BLaER1 (cell line): ENCODE measurements around the gene GOLGA6L10.
"Not testable (repeated sequence)": the region's sequence is repeated elsewhere in the genome, so short reads cannot be mapped to it uniquely, and the experiment has no call there.

Source experiments
- H3K27ac ChIP-seq: shearing (Covaris generic); formaldehyde crosslinking; 2 replicates; pipeline ENCODE4 v1.8.1; 2022
- H3K27me3 ChIP-seq: shearing (Covaris generic); formaldehyde crosslinking; 2 replicates; pipeline ENCODE4 v1.8.1; 2022
- H3K36me3 ChIP-seq: shearing (Covaris generic); formaldehyde crosslinking; 2 replicates; pipeline ENCODE4 v1.8.1; 2022
- H3K4me1 ChIP-seq: shearing (Covaris generic); formaldehyde crosslinking; 2 replicates; pipeline ENCODE4 v1.8.1; 2022
- H3K4me2 ChIP-seq: shearing (Covaris generic); formaldehyde crosslinking; 2 replicates; pipeline ENCODE4 v1.8.1; 2022
- H3K4me3 ChIP-seq: shearing (Covaris generic); formaldehyde crosslinking; 2 replicates; pipeline ENCODE4 v1.8.1; 2022
- H3K9ac ChIP-seq: shearing (Covaris generic); formaldehyde crosslinking; 2 replicates; pipeline ENCODE4 v1.8.1; 2022
- H3K9me3 ChIP-seq: shearing (Covaris generic); formaldehyde crosslinking; 2 replicates; pipeline ENCODE4 v1.8.1; 2022
- H4K20me1 ChIP-seq: shearing (Covaris generic); formaldehyde crosslinking; 2 replicates; pipeline ENCODE4 v1.8.1; 2022
- Cebpa-rat ChIP-seq: shearing (Covaris generic); IDR thresholded peaks from 2 replicates; pipeline ENCODE4 v1.8.1; 2022

Gene GOLGA6L10

GRCh38 chr15:82301296-82302016 lies 47.8 kb downstream of the GOLGA6L10 start:
- no peak for TF ChIP-seq Cebpa-rat
- Histone ChIP-seq H3K9ac (no peak overlapping the region), H4K20me1 (no peaks in the 10 kb centered on the region), H3K9me3 (no peaks in the 10 kb centered on the region), H3K4me2 (no peak overlapping the region), H3K27me3 (0 out of 2 replicates have a peak, but pooled peaks cover 5% of the 10 kb centered on the region), H3K36me3 (no peaks in the 10 kb centered on the region), H3K4me3 (no peak overlapping the region), H3K4me1 (no peaks in the 10 kb centered on the region), H3K27ac (no peak overlapping the region)

- TF ChIP-seq Cebpa-rat = no peak
- 0 out of 2 replicates have a peak, but pooled peaks cover 5% of the 10 kb centered on the region for H3K27me3 ChIP-seq
- no peaks in the 10 kb centered on the region for H3K9me3 ChIP-seq
- no peak overlapping the region for H3K27ac ChIP-seq
- H3K9ac ChIP-seq = no peak overlapping the region
- no peak overlapping the region for H3K4me3 ChIP-seq
- H4K20me1 ChIP-seq = no peaks in the 10 kb centered on the region
- H3K4me2 ChIP-seq = no peak overlapping the region
- no peaks in the 10 kb centered on the region for H3K4me1 ChIP-seq
- H3K36me3 ChIP-seq = no peaks in the 10 kb centered on the region
Measured at GRCh38 chr15:82300883-82301282, 48.4 kb downstream of the GOLGA6L10 start.

- H3K4me1 ChIP-seq, H3K9me3 ChIP-seq, H3K36me3 ChIP-seq, H3K27ac ChIP-seq, H3K9ac ChIP-seq, H3K4me2 ChIP-seq, H4K20me1 ChIP-seq, H3K4me3 ChIP-seq, H3K27me3 ChIP-seq: not testable (repeated sequence)
Measured at GRCh38 chr15:82300326-82300725, 48.9 kb downstream of the GOLGA6L10 start.

- not testable (repeated sequence) for H3K9ac ChIP-seq, H3K4me1 ChIP-seq, H3K27ac ChIP-seq, H3K9me3 ChIP-seq, H3K4me2 ChIP-seq, H3K27me3 ChIP-seq, H4K20me1 ChIP-seq, H3K4me3 ChIP-seq, H3K36me3 ChIP-seq
Measured at GRCh38 chr15:82299511-82299914, 49.8 kb downstream of the GOLGA6L10 start.

DNA sequence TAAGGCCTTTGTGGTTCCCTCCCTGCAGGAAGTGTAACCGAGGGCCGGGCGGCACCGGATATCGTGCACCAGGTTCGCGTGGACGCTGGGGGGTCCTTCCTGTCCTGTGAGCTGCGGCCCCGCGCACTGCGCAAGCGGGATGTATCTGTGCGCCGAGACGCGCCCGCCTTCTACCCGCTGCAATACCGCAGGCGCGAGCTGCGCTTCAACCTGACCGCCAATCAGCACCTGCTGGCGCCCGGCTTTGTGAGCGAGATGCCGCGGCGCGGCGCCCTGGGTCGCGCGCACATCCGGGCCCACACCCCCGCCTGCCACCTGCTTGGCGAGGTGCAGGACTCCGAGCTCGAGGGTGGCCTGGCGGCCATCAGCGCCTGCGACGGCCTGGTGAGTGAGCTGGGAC lies 50.8 kb downstream of the GOLGA6L10 start:
- no peak overlapping the region for H3K4me2 ChIP-seq
- H3K27ac ChIP-seq = no peak overlapping the region
- no peaks in the 10 kb centered on the region for H4K20me1 ChIP-seq

DNA sequence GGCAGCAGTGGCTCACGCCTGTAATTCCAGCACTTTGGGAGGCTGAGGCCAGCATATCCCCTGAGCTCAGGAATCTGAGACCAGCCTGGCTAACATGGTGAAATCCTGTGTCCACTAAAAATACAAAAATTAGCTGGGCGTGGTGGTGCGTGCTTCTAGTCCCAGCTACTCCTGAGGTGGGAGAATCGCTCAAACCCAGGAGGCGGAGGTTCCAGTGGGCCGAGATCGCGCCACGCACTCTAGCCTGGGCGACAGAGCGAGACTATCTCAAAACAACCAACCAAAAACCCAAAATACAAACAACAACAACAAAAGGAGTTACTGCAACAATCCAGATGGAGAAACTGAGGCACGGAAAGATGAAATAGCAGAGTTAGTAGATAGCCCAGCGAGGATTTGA lies 51.2 kb downstream of the GOLGA6L10 start:
- no peaks in the 10 kb centered on the region for H3K4me1 ChIP-seq
- no peaks in the 10 kb centered on the region for H3K36me3 ChIP-seq
- no peak overlapping the region for H3K4me3 ChIP-seq
- H3K27ac ChIP-seq = no peak overlapping the region
- H3K9me3 ChIP-seq = no peaks in the 10 kb centered on the region
- no peak for TF ChIP-seq Cebpa-rat
- H4K20me1 ChIP-seq = no peaks in the 10 kb centered on the region
- H3K9ac ChIP-seq = no peak overlapping the region
- H3K4me2 ChIP-seq = no peak overlapping the region
- 0 out of 2 replicates have a peak, but pooled peaks cover 5% of the 10 kb centered on the region for H3K27me3 ChIP-seq

More for the DNA sequence above, 50.8 kb downstream of the GOLGA6L10 start:
- Histone ChIP-seq H3K4me1 (no peaks in the 10 kb centered on the region), H3K9me3 (no peaks in the 10 kb centered on the region), H3K4me3 (no peak overlapping the region), H3K9ac (no peak overlapping the region), H3K27me3 (0 out of 2 replicates have a peak, but pooled peaks cover 5% of the 10 kb centered on the region), H3K36me3 (no peaks in the 10 kb centered on the region)
- no peak for TF ChIP-seq Cebpa-rat

- Histone ChIP-seq H3K27me3 (0 out of 2 replicates have a peak, but pooled peaks cover 5% of the 10 kb centered on the region), H4K20me1 (no peaks in the 10 kb centered on the region), H3K27ac (no peak overlapping the region), H3K9ac (no peak overlapping the region), H3K4me2 (no peak overlapping the region), H3K9me3 (no peaks in the 10 kb centered on the region), H3K36me3 (no peaks in the 10 kb centered on the region), H3K4me1 (no peaks in the 10 kb centered on the region), H3K4me3 (no peak overlapping the region)
- TF ChIP-seq Cebpa-rat = no peak
Measured at GRCh38 chr15:82297546-82297945, 51.7 kb downstream of the GOLGA6L10 start.

- H3K9ac ChIP-seq = no peak overlapping the region
- no peak for TF ChIP-seq Cebpa-rat
- H3K4me2 ChIP-seq = no peak overlapping the region
- 0 out of 2 replicates have a peak, but pooled peaks cover 5% of the 10 kb centered on the region for H3K27me3 ChIP-seq
- H4K20me1 ChIP-seq = no peaks in the 10 kb centered on the region
- H3K36me3 ChIP-seq = no peaks in the 10 kb centered on the region
- H3K4me1 ChIP-seq = no peaks in the 10 kb centered on the region
- H3K9me3 ChIP-seq = peaks cover 2% of the 10 kb centered on the region; the same call in 1 of the 2 replicates
- H3K27ac ChIP-seq = no peak overlapping the region
- no peak overlapping the region for H3K4me3 ChIP-seq
Measured at GRCh38 chr15:82294061-82294690, 55.1 kb downstream of the GOLGA6L10 start.

GRCh38 chr15:82292271-82292670 lies 57.0 kb downstream of the GOLGA6L10 start:
- no peak for TF ChIP-seq Cebpa-rat
- H3K9me3 ChIP-seq = peaks cover 4% of the 10 kb centered on the region; the same call in 1 of the 2 replicates
- H4K20me1 ChIP-seq = no peaks in the 10 kb centered on the region
- H3K36me3 ChIP-seq = no peaks in the 10 kb centered on the region
- H3K4me3 ChIP-seq = no peak overlapping the region
- H3K4me1 ChIP-seq = no peaks in the 10 kb centered on the region
- H3K9ac ChIP-seq = no peak overlapping the region
- H3K27ac ChIP-seq = no peak overlapping the region
- no peaks in the 10 kb centered on the region for H3K27me3 ChIP-seq
- no peak overlapping the region for H3K4me2 ChIP-seq
